HG02852 (cell line): ENCODE results near the gene CCDC183.
"Not testable (repeated sequence)": the region's sequence is repeated elsewhere in the genome, so short reads cannot be mapped to it uniquely, and the experiment has no call there.

Source experiments
- ATAC-seq: cut with Tn5 transposase; IDR thresholded peaks from one replicate; pipeline ENCODE4 v1.9.1; 2021; ENCODE audit warnings: mild to moderate bottlenecking, moderate library complexity; ENCODE audit not compliant: unreplicated experiment

CCDC183 gene

GRCh38 chr9:136760424-136760823, 35.7 kb upstream of the CCDC183 start:
- ATAC-seq = no peak

GRCh38 chr9:136760834-136761544, 35.1 kb upstream of the CCDC183 start:
- not testable (repeated sequence) for ATAC-seq

- ATAC-seq = no peak
Observed at GRCh38 chr9:136761545-136761981, 34.6 kb upstream of the CCDC183 start.

- ATAC-seq = no peak
Observed at GRCh38 chr9:136762221-136762691, 33.9 kb upstream of the CCDC183 start.

GRCh38 chr9:136762915-136763648, 33.1 kb upstream of the CCDC183 start:
- no peak for ATAC-seq

- ATAC-seq = no peak
Observed at GRCh38 chr9:136763649-136764035, 32.5 kb upstream of the CCDC183 start.

GRCh38 chr9:136764301-136764891, 31.7 kb upstream of the CCDC183 start, which contains the start of gene LCN15:
TSS of gene LCN15 (minus strand) at chr9:136764518. CDS start at chr9:136764488, 30 bp downstream.
- no peak for ATAC-seq

- no peak for ATAC-seq
Observed at GRCh38 chr9:136765041-136765440, 31.1 kb upstream of the CCDC183 start.

GRCh38 chr9:136765745-136766409, 30.3 kb upstream of the CCDC183 start:
- ATAC-seq = not testable (repeated sequence)

- ATAC-seq = not testable (repeated sequence)
Observed at GRCh38 chr9:136766410-136767120, 29.6 kb upstream of the CCDC183 start.

- no peak for ATAC-seq
Observed at GRCh38 chr9:136769710-136770191, 26.4 kb upstream of the CCDC183 start.

- no peak for ATAC-seq
Observed at GRCh38 chr9:136771907-136772415, 24.2 kb upstream of the CCDC183 start.

- no peak for ATAC-seq
Observed at GRCh38 chr9:136773386-136774044, 22.6 kb upstream of the CCDC183 start.

GRCh38 chr9:136774416-136775045, 21.6 kb upstream of the CCDC183 start:
- no peak for ATAC-seq

- no peak for ATAC-seq
Observed at GRCh38 chr9:136775191-136775590, 20.9 kb upstream of the CCDC183 start.

GRCh38 chr9:136776947-136777346, 19.2 kb upstream of the CCDC183 start:
- no peak for ATAC-seq

- no peak for ATAC-seq
Observed at GRCh38 chr9:136777359-136777758, 18.8 kb upstream of the CCDC183 start.

- no peak for ATAC-seq
Observed at GRCh38 chr9:136779808-136780207, 16.3 kb upstream of the CCDC183 start.

- no peak for ATAC-seq
Observed at GRCh38 chr9:136782452-136782851, 13.7 kb upstream of the CCDC183 start.
